Measurements from ENCODE around the gene THAP12. TPM values are rescaled to one million over a fixed set of nuclear protein-coding genes. Genes with fewer than 3 reads are reported as not detected.

The THAP12 gene
- total and polyA plus RNA-seq, 2 experiments from 2014 or later = 20.1 to 36.0 TPM

- Mint-ChIP-seq H3K27me3 (ENCODE audit: insufficient read depth, low read depth, poor library complexity) (no peaks in the 10 kb centered on the region), H3K36me3 (ENCODE audit: low read depth) (peaks cover 8% of the 10 kb centered on the region; the same call in 1 of the 3 replicates), H3K4me1 (no peaks in the 10 kb centered on the region; the same call in 2 of the 3 replicates), H3K4me3 (no peak overlapping the region), H3K27ac (no peak overlapping the region), H3K9me3 (no peaks in the 10 kb centered on the region)
- H3K9me2 ChIP-seq (ENCODE audit: insufficient read depth) = no peaks in the 10 kb centered on the region
- ATAC-seq = no peak
- H2AFZ ChIP-seq = no peak overlapping the region
- H3K27ac ChIP-seq (ENCODE audit: low read depth) = no peak overlapping the region
- H3K4me2 ChIP-seq = no peak overlapping the region
- DNase-seq (ENCODE audit: low spot score) = no peak
- peaks cover 37% of the 10 kb centered on the region for H3K79me2 ChIP-seq (replicated peaks; ENCODE audit: insufficient read depth)
- TF ChIP-seq ZNF114 (CRISPR knock-in tag; IDR thresholded peaks at IDR 0.05) = no peak
- TF ChIP-seq, protein P1, sequence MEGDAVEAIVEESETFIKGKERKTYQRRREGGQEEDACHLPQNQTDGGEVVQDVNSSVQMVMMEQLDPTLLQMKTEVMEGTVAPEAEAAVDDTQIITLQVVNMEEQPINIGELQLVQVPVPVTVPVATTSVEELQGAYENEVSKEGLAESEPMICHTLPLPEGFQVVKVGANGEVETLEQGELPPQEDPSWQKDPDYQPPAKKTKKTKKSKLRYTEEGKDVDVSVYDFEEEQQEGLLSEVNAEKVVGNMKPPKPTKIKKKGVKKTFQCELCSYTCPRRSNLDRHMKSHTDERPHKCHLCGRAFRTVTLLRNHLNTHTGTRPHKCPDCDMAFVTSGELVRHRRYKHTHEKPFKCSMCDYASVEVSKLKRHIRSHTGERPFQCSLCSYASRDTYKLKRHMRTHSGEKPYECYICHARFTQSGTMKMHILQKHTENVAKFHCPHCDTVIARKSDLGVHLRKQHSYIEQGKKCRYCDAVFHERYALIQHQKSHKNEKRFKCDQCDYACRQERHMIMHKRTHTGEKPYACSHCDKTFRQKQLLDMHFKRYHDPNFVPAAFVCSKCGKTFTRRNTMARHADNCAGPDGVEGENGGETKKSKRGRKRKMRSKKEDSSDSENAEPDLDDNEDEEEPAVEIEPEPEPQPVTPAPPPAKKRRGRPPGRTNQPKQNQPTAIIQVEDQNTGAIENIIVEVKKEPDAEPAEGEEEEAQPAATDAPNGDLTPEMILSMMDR (conservative IDR thresholded peaks at IDR 0.05; ENCODE audit: low read depth in 2 of 2) = no peak
- TF ChIP-seq POLR2AphosphoS5 (IDR thresholded peaks at IDR 0.05; ENCODE audit: low read depth) = no peak
- no peak for TF ChIP-seq STAT1 (IDR thresholded peaks at IDR 0.05; ENCODE audit: unreplicated experiment)
- no peaks in the 10 kb centered on the region for H3K27me3 ChIP-seq (ENCODE audit: insufficient read depth)
- H3K36me3 ChIP-seq (ENCODE audit: insufficient read depth) = no peaks in the 10 kb centered on the region
- no peaks in the 10 kb centered on the region for H3F3A ChIP-seq (replicated peaks; ENCODE audit: low read depth)
- no peaks in the 10 kb centered on the region for H3K4me1 ChIP-seq (ENCODE audit: insufficient read depth)
- H3K4me3 ChIP-seq = no peak overlapping the region
- H4K20me1 ChIP-seq (replicated peaks; ENCODE audit: insufficient read depth) = peaks cover 10% of the 10 kb centered on the region
These were observed 18.2 kb downstream of the THAP12 start for GRCh38 chr11:76362716-76363115.

GRCh38 chr11:76361776-76362175 lies 19.2 kb downstream of the THAP12 start:
- H3K9me3 Mint-ChIP-seq = no peaks in the 10 kb centered on the region
- H3K4me1 Mint-ChIP-seq = no peaks in the 10 kb centered on the region; the same call in 2 of the 3 replicates
- no peaks in the 10 kb centered on the region for H3F3A ChIP-seq (replicated peaks; ENCODE audit: low read depth)
- no peak overlapping the region for H3K4me3 Mint-ChIP-seq
- no peaks in the 10 kb centered on the region for H3K4me1 ChIP-seq (ENCODE audit: insufficient read depth)
- no peaks in the 10 kb centered on the region for H3K9me2 ChIP-seq (ENCODE audit: insufficient read depth)
- DNase-seq (ENCODE audit: low spot score) (no peak), ATAC-seq (no peak)
- peaks cover 8% of the 10 kb centered on the region; the same call in 1 of the 3 replicates for H3K36me3 Mint-ChIP-seq (ENCODE audit: low read depth)
- H3K4me2 ChIP-seq = no peak overlapping the region
- H4K20me1 ChIP-seq (replicated peaks; ENCODE audit: insufficient read depth) = peaks cover 10% of the 10 kb centered on the region
- H3K36me3 ChIP-seq (ENCODE audit: insufficient read depth) = no peaks in the 10 kb centered on the region
- H3K4me3 ChIP-seq = no peak overlapping the region
- H2AFZ ChIP-seq = no peak overlapping the region
- H3K27ac Mint-ChIP-seq = no peak overlapping the region
- H3K27ac ChIP-seq (ENCODE audit: low read depth) = no peak overlapping the region
- H3K79me2 ChIP-seq (replicated peaks; ENCODE audit: insufficient read depth) = peaks cover 27% of the 10 kb centered on the region
- H3K27me3 Mint-ChIP-seq (ENCODE audit: insufficient read depth, low read depth, poor library complexity) = no peaks in the 10 kb centered on the region
- H3K27me3 ChIP-seq (ENCODE audit: insufficient read depth) = no peaks in the 10 kb centered on the region
- TF ChIP-seq EZH2 (IDR thresholded peaks at IDR 0.05; ENCODE audit: low read depth, unreplicated experiment) (no peak), NANOG (IDR thresholded peaks at IDR 0.05; ENCODE audit: borderline replicate concordance) (no peak), CREB1 (CRISPR knock-in tag; IDR thresholded peaks at IDR 0.05; ENCODE audit: low read depth) (no peak), ZNF462 (CRISPR knock-in tag; IDR thresholded peaks at IDR 0.05) (no peak), STAT1 (IDR thresholded peaks at IDR 0.05; ENCODE audit: unreplicated experiment) (no peak), EZH2phosphoT487 (IDR thresholded peaks at IDR 0.05; ENCODE audit: unreplicated experiment) (no peak), ZNF331 (CRISPR knock-in tag; IDR thresholded peaks at IDR 0.05; ENCODE audit: low read depth) (no peak), JUNB (IDR thresholded peaks at IDR 0.05; ENCODE audit: unreplicated experiment) (no peak), ZNF114 (CRISPR knock-in tag; IDR thresholded peaks at IDR 0.05) (no peak), POLR2AphosphoS5 (IDR thresholded peaks at IDR 0.05; ENCODE audit: low read depth) (no peak)
- TF ChIP-seq, protein P1 (conservative IDR thresholded peaks at IDR 0.05; ENCODE audit: low read depth in 2 of 2) = no peak
